Lower leg skin (tissue), 3 donors: ENCODE results near the gene COL15A1.

ENCODE experiments used
- CTCF ChIP-seq, 3 donors: fragments of 450-650 bp; IDR thresholded peaks; one replicate each; pipeline ENCODE4 v1.5.1; 2016; ENCODE audit warnings: antibody characterized with exemption in 3 of 3, mild to moderate bottlenecking in 3 of 3, moderate library complexity in 2 of 3
- POLR2A ChIP-seq, 2 donors: fragments of 450-650 bp; IDR thresholded peaks; one replicate each; pipeline ENCODE4 v1.6.1; 2016 to 2017; ENCODE audit warnings: antibody characterized with exemption in 2 of 2, mild to moderate bottlenecking in 1 of 2, moderate library complexity in 1 of 2

GRCh38 chr9:99041618-99042017, 97.9 kb downstream of the COL15A1 start:
- TF ChIP-seq CTCF (IDR thresholded peaks at IDR 0.05) (no peak), POLR2A (IDR thresholded peaks at IDR 0.05) (no peak)
